ENCODE measurements around the gene XRN1.

Gene XRN1

GRCh38 chr3:142268426-142268825 is 179.4 kb downstream of the XRN1 start:
- in situ Hi-C loops (cut with HindIII; ENCODE audit: low pct_unique_long_range_greater_than_20kb, low sequenced_read_pairs), result no loop called here
- no peak for DNase-seq (ENCODE audit: low read depth in 1 of 2, low spot score in 1 of 2)

GRCh38 chr3:142267269-142267668 is 180.6 kb downstream of the XRN1 start:
- no peak for DNase-seq (ENCODE audit: low read depth in 1 of 2, low spot score in 1 of 2)
- in situ Hi-C loops (cut with HindIII; ENCODE audit: low pct_unique_long_range_greater_than_20kb, low sequenced_read_pairs), result no loop called here
- no peak for TF ChIP-seq JUND (IDR thresholded peaks at IDR 0.05; ENCODE audit: low read depth)

More at GRCh38 chr3:142268426-142268825, 179.4 kb downstream of the XRN1 start:
- no peak for TF ChIP-seq JUND (IDR thresholded peaks at IDR 0.05; ENCODE audit: low read depth)

- TF ChIP-seq JUND (IDR thresholded peaks at IDR 0.05; ENCODE audit: low read depth), result no peak
- no peak for DNase-seq (ENCODE audit: low read depth in 1 of 2, low spot score in 1 of 2)
- in situ Hi-C loops (cut with HindIII; ENCODE audit: low pct_unique_long_range_greater_than_20kb, low sequenced_read_pairs), result no loop called here
Observed at GRCh38 chr3:142263112-142263511, 184.7 kb downstream of the XRN1 start.

GRCh38 chr3:142259359-142259758 is 188.5 kb downstream of the XRN1 start:
- TF ChIP-seq JUND (IDR thresholded peaks at IDR 0.05; ENCODE audit: low read depth), result no peak
- in situ Hi-C loops (cut with HindIII; ENCODE audit: low pct_unique_long_range_greater_than_20kb, low sequenced_read_pairs), result no loop called here
- DNase-seq (ENCODE audit: low read depth in 1 of 2, low spot score in 1 of 2), result no peak

GRCh38 chr3:142256712-142257333 is 191.0 kb downstream of the XRN1 start:
- in situ Hi-C loops (cut with HindIII; ENCODE audit: low pct_unique_long_range_greater_than_20kb, low sequenced_read_pairs), result no loop called here
- DNase-seq (ENCODE audit: low read depth in 1 of 2, low spot score in 1 of 2), result no peak
- no peak for TF ChIP-seq JUND (IDR thresholded peaks at IDR 0.05; ENCODE audit: low read depth)

Data from T47D (cell line).